ENCODE results near the gene DAW1. TPM values are rescaled to one million over a fixed set of nuclear protein-coding genes. Genes with fewer than 3 reads are reported as not detected.

Gene DAW1
- total and polyA plus RNA-seq, 2 donors (not counting 1 experiment from before 2014, with no cell fraction given), result 0.11 TPM; not detected in 1

GRCh38 chr2:227855440-227855839, 16.0 kb upstream of the DAW1 start:
- TF ChIP-seq EZH2 (IDR thresholded peaks at IDR 0.05; ENCODE audit: low read length, missing control alignments) (no peak), CTCF (conservative IDR thresholded peaks at IDR 0.05 in 1 of 2, IDR thresholded peaks at IDR 0.05 in 1 of 2; ENCODE audit: low read depth in 1 of 2, low read length in 2 of 2) (no peak)
- no peaks in the 10 kb centered on the region for H3K79me2 ChIP-seq (ENCODE audit: control insufficient read depth, insufficient read depth, low read length)
- no peaks in the 10 kb centered on the region for H3K4me1 ChIP-seq (ENCODE audit: control insufficient read depth, extremely low read depth, insufficient read depth, low read length)
- no peaks in the 10 kb centered on the region for H3K36me3 ChIP-seq (ENCODE audit: control insufficient read depth, insufficient read depth, low read length)
- H2AFZ ChIP-seq (ENCODE audit: low read length), result no peak overlapping the region
- H3K9me3 ChIP-seq (ENCODE audit: control insufficient read depth, insufficient read depth, low read depth, low read length), result no peaks in the 10 kb centered on the region
- H3K4me2 ChIP-seq (ENCODE audit: extremely low read depth, insufficient read depth, low read length), result no peak overlapping the region
- no peak overlapping the region for H3K4me3 ChIP-seq (replicated peaks in 1 of 4; ENCODE audit: control extremely low read depth in 1 of 4, insufficient read depth in 1 of 4, low read depth in 3 of 4, low read length in 4 of 4)
- no peak for DNase-seq (ENCODE audit: low read depth in 2 of 2)
- H4K20me1 ChIP-seq (ENCODE audit: control insufficient read depth, extremely low read depth, insufficient read depth, low read length), result no peaks in the 10 kb centered on the region
- H3K27me3 ChIP-seq (ENCODE audit: control insufficient read depth, insufficient read depth, low read length), result no peaks in the 10 kb centered on the region
- no peak overlapping the region for H3K27ac ChIP-seq (ENCODE audit: insufficient read depth, low read length)
- H3K9ac ChIP-seq (ENCODE audit: insufficient read depth, low read length), result no peak overlapping the region

- Histone ChIP-seq H3K4me1 (ENCODE audit: control insufficient read depth, extremely low read depth, insufficient read depth, low read length) (no peaks in the 10 kb centered on the region), H3K9ac (ENCODE audit: insufficient read depth, low read length) (no peak overlapping the region), H3K36me3 (ENCODE audit: control insufficient read depth, insufficient read depth, low read length) (no peaks in the 10 kb centered on the region), H3K27me3 (ENCODE audit: control insufficient read depth, insufficient read depth, low read length) (no peaks in the 10 kb centered on the region), H3K9me3 (ENCODE audit: control insufficient read depth, insufficient read depth, low read depth, low read length) (no peaks in the 10 kb centered on the region), H2AFZ (ENCODE audit: low read length) (no peak overlapping the region), H3K79me2 (ENCODE audit: control insufficient read depth, insufficient read depth, low read length) (no peaks in the 10 kb centered on the region), H3K4me3 (replicated peaks in 1 of 4; ENCODE audit: control extremely low read depth in 1 of 4, insufficient read depth in 1 of 4, low read depth in 3 of 4, low read length in 4 of 4) (no peak overlapping the region), H4K20me1 (ENCODE audit: control insufficient read depth, extremely low read depth, insufficient read depth, low read length) (no peaks in the 10 kb centered on the region), H3K4me2 (ENCODE audit: extremely low read depth, insufficient read depth, low read length) (no peak overlapping the region), H3K27ac (ENCODE audit: insufficient read depth, low read length) (no peak overlapping the region)
- no peak for TF ChIP-seq EZH2 (IDR thresholded peaks at IDR 0.05; ENCODE audit: low read length, missing control alignments)
- no peak for TF ChIP-seq CTCF (conservative IDR thresholded peaks at IDR 0.05 in 1 of 2, IDR thresholded peaks at IDR 0.05 in 1 of 2; ENCODE audit: low read depth in 1 of 2, low read length in 2 of 2)
- DNase-seq (ENCODE audit: low read depth in 2 of 2), result peak in 1 of 2 donors; percentile 84
These were observed 14.7 kb upstream of the DAW1 start for GRCh38 chr2:227856697-227857096.

- Histone ChIP-seq H3K4me1 (ENCODE audit: control insufficient read depth, extremely low read depth, insufficient read depth, low read length) (peaks cover 10% of the 10 kb centered on the region), H3K79me2 (ENCODE audit: control insufficient read depth, insufficient read depth, low read length) (no peaks in the 10 kb centered on the region), H3K4me2 (ENCODE audit: extremely low read depth, insufficient read depth, low read length) (no peak overlapping the region), H3K27ac (ENCODE audit: insufficient read depth, low read length) (no peak overlapping the region), H4K20me1 (ENCODE audit: control insufficient read depth, extremely low read depth, insufficient read depth, low read length) (no peaks in the 10 kb centered on the region), H3K4me3 (replicated peaks in 1 of 4; ENCODE audit: control extremely low read depth in 1 of 4, insufficient read depth in 1 of 4, low read depth in 3 of 4, low read length in 4 of 4) (no peak overlapping the region), H3K9ac (ENCODE audit: insufficient read depth, low read length) (no peak overlapping the region), H3K27me3 (ENCODE audit: control insufficient read depth, insufficient read depth, low read length) (no peaks in the 10 kb centered on the region), H2AFZ (ENCODE audit: low read length) (no peak overlapping the region), H3K36me3 (ENCODE audit: control insufficient read depth, insufficient read depth, low read length) (no peaks in the 10 kb centered on the region), H3K9me3 (ENCODE audit: control insufficient read depth, insufficient read depth, low read depth, low read length) (no peaks in the 10 kb centered on the region)
- no peak for DNase-seq (ENCODE audit: low read depth in 2 of 2)
- no peak for TF ChIP-seq EZH2 (IDR thresholded peaks at IDR 0.05; ENCODE audit: low read length, missing control alignments)
- TF ChIP-seq CTCF (conservative IDR thresholded peaks at IDR 0.05 in 1 of 2, IDR thresholded peaks at IDR 0.05 in 1 of 2; ENCODE audit: low read depth in 1 of 2, low read length in 2 of 2), result no peak
These were observed 11.2 kb upstream of the DAW1 start for GRCh38 chr2:227860221-227860641.
